Activated naive CD8-positive, alpha-beta T cell treated with anti-CD3 and anti-CD28 coated beads for 36 hours (primary cell): Measurements from ENCODE around the gene ADCY2. TPM values are rescaled to one million over a fixed set of nuclear protein-coding genes. Genes with fewer than 3 reads are reported as not detected.

Experiments
- DNase-seq: peaks from one replicate; pipeline ENCODE4 v3.0.0; 2021
- H3K27ac Mint-ChIP-seq: one replicate; pipeline ENCODE4 v1.8.0; 2022; ENCODE audit warnings: mild to moderate bottlenecking, moderate library complexity, mixed read lengths
- H3K27me3 Mint-ChIP-seq: one replicate; pipeline ENCODE4 v1.8.0; 2022; ENCODE audit warnings: mild to moderate bottlenecking, mixed read lengths
- H3K36me3 Mint-ChIP-seq: one replicate; pipeline ENCODE4 v1.8.0; 2021; ENCODE audit warnings: mild to moderate bottlenecking, mixed read lengths
- H3K4me1 Mint-ChIP-seq: one replicate; pipeline ENCODE4 v1.8.0; 2021; ENCODE audit warnings: mixed read lengths
- H3K4me3 Mint-ChIP-seq: one replicate; pipeline ENCODE4 v1.8.0; 2022; ENCODE audit warnings: mild to moderate bottlenecking, moderate library complexity, mixed read lengths
- H3K9me3 Mint-ChIP-seq: one replicate; pipeline ENCODE4 v1.8.0; 2022; ENCODE audit warnings: mixed read lengths
- total RNA-seq, 2 experiments: library from RNA; stranded (reverse); gene quantifications; one replicate each; pipeline ENCODE4 v1.2.3, GENCODE V29; 2021

ADCY2 gene
- total RNA-seq, 2 experiments from 2014 or later: not detected

DNA sequence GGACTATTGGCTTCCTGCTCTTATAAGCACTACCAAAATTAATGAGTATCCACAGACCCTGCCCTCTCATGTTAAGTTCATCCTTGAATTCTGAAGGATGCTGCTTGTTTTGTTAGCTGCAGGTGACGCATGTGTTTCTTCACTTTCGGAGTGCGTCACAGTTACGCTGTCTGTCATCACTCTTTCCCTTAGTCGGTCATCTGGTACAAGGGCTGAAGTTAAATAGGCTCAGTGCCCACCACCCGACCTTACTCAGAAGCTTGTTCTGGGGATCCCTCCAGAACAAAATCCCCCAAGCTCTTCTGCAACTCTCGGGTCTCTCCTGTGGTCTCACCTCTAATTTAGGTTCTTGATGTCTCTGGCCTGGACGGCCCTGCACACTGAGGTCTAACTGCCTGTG, 51.0 kb downstream of the ADCY2 start:
- DNase-seq: no peak
- no peak overlapping the region for H3K4me3 Mint-ChIP-seq
- H3K36me3 Mint-ChIP-seq: no peaks in the 10 kb centered on the region
- H3K27ac Mint-ChIP-seq: no peak overlapping the region
- H3K27me3 Mint-ChIP-seq: no peaks in the 10 kb centered on the region
- H3K4me1 Mint-ChIP-seq: no peaks in the 10 kb centered on the region
- H3K9me3 Mint-ChIP-seq: no peaks in the 10 kb centered on the region

DNA sequence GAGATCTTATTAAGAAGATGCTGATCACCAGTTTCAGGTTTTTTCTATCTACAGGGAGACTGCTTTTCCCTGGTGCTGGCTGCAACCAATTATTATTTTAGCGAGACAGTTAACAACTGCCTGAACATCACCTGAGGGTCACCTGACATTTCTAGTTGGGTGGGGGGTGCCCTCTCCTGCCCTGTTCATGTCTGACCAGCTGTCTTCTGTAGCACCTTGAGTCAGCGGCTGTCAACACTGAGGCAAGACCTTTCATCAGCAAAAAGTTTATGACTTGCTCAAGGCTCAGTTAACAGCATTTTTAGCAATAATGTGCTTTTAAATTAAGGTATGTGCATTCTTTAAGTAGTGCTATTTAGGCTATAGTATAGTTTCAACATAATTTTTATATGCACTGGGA, 58.0 kb downstream of the ADCY2 start:
- no peaks in the 10 kb centered on the region for H3K36me3 Mint-ChIP-seq
- no peak for DNase-seq
- H3K4me3 Mint-ChIP-seq: no peak overlapping the region
- H3K27ac Mint-ChIP-seq: no peak overlapping the region
- no peaks in the 10 kb centered on the region for H3K4me1 Mint-ChIP-seq
- peaks cover 2% of the 10 kb centered on the region for H3K9me3 Mint-ChIP-seq
- no peaks in the 10 kb centered on the region for H3K27me3 Mint-ChIP-seq

DNA sequence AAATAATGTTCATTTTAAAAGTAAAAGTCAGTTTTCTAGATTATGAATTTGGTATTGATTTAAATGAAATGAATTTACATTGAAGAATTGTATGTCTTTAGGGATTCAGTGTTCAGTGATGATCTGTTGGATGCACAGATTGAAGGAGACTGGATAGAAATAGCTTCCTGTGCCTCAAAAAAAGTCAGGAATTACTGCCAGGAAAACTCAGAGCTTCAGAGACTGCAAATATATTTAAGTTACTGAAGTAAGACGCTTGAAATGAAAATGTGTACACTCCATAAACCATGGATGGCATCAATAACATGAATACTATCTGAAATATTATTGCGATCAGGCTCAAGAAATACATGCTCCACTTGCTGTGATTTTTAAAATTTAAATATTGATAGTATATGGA, 60.3 kb downstream of the ADCY2 start:
- Mint-ChIP-seq H3K36me3 (no peaks in the 10 kb centered on the region), H3K4me3 (no peak overlapping the region), H3K27ac (no peak overlapping the region), H3K27me3 (no peaks in the 10 kb centered on the region), H3K4me1 (no peaks in the 10 kb centered on the region), H3K9me3 (peaks cover 2% of the 10 kb centered on the region)
- DNase-seq: no peak

DNA sequence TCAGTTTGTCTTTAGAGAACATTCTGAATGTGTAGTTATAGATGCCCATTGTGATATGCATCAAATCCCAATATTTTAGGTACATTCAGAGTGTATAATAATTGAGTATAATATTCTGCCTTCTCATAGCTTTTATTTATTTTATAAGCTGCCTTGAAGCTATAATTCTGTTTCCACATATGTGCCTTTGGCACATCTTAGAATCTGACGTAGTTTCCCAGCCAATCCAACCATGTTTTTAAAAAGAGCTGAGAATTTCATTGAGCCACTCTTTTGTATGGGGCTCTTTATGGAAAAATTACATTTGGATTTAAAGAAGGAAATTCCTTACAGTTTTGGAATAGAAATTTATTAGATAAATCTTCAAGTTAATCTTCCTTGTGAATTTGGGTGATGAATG, 65.4 kb downstream of the ADCY2 start:
- Mint-ChIP-seq H3K27ac (no peak overlapping the region), H3K27me3 (no peaks in the 10 kb centered on the region), H3K9me3 (no peaks in the 10 kb centered on the region), H3K4me1 (no peaks in the 10 kb centered on the region), H3K4me3 (no peak overlapping the region), H3K36me3 (no peaks in the 10 kb centered on the region)
- DNase-seq: no peak

DNA sequence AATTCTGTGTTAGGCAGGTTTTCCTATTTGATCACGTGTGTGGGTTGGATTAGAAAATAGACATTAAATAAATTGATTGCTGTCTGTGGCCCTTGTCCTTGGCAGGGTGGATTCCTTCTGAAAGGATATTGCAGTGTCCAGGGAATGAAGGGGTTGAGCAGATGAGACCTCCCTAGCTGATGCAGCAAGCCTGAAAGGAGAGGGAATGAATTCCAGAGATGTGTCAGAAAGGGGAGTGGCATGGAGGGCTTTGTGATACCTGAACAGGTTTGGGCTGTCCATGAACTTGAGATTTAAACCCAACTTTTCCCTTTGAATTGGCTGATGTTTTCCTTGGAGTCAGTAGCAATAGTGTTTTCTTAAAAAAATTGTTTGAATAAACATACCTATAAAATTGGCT, 66.8 kb downstream of the ADCY2 start:
- no peak overlapping the region for H3K4me3 Mint-ChIP-seq
- no peaks in the 10 kb centered on the region for H3K4me1 Mint-ChIP-seq
- no peaks in the 10 kb centered on the region for H3K36me3 Mint-ChIP-seq
- DNase-seq: no peak
- no peaks in the 10 kb centered on the region for H3K27me3 Mint-ChIP-seq
- H3K27ac Mint-ChIP-seq: no peak overlapping the region
- no peaks in the 10 kb centered on the region for H3K9me3 Mint-ChIP-seq

DNA sequence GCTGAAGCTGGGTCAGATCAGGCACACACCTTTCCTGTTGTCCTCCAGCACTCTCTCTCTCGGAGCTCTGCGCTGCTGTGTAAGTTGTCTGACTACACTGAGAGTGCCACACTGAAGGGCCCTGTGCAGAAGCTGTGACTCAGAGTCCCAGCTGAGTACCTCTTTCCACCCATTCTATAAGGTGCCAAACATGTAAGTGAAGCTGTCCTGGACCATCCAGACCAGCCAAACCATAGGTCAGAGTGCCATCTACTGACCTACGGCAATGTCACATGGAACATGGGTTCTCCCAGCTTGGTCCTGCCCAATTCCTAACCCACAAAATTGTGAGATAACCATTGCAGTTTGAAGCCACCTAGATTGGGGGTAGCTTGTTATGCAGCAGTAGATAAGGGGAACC, 68.2 kb downstream of the ADCY2 start:
- Mint-ChIP-seq H3K27me3 (peaks cover 4% of the 10 kb centered on the region), H3K4me3 (no peak overlapping the region), H3K27ac (no peak overlapping the region), H3K4me1 (no peaks in the 10 kb centered on the region), H3K9me3 (no peaks in the 10 kb centered on the region), H3K36me3 (no peaks in the 10 kb centered on the region)
- DNase-seq: no peak

DNA sequence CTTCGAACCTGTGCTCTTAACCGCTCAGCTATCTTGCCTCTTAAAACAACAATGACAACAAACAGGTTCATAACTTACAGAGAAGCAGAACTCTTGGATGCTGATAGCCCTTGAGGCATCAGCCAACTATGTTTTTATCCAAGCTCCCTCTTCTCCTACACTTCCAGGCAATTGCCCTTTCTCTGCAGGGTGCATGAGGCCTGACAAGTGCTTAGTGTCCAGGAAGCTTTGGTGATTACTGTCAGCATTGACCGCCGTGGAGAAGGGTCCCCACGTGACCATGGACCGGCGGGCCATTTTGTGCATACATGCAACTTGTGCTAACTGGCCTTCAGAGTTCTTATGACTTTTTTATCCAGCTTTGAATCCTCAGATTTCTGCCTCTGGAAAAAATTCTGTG, 71.2 kb downstream of the ADCY2 start:
- no peaks in the 10 kb centered on the region for H3K4me1 Mint-ChIP-seq
- H3K9me3 Mint-ChIP-seq: peaks cover 7% of the 10 kb centered on the region
- no peak overlapping the region for H3K4me3 Mint-ChIP-seq
- no peaks in the 10 kb centered on the region for H3K36me3 Mint-ChIP-seq
- no peak overlapping the region for H3K27ac Mint-ChIP-seq
- H3K27me3 Mint-ChIP-seq: peaks cover 4% of the 10 kb centered on the region
- no peak for DNase-seq

DNA sequence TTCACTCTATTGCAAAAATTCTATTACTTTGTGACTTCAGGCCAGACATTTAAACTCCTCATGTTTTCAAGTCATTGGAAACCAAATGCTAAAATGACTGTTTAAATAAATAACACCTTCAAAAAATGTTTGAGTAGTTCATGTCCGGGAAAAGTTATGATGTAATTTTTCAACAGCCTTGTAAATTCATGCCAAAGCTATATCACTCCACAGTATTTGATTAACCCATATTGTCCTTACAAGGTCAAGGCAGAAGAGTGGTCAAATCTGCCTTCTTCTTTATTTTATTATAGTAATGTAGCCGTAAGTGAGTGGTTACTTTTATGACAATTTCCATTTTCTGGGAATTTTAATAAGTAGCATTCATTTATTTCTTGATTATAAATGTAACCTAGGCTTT, 72.8 kb downstream of the ADCY2 start:
- Mint-ChIP-seq H3K36me3 (no peaks in the 10 kb centered on the region), H3K4me1 (no peaks in the 10 kb centered on the region), H3K4me3 (no peak overlapping the region), H3K27me3 (peaks cover 10% of the 10 kb centered on the region), H3K27ac (no peak overlapping the region), H3K9me3 (peaks cover 7% of the 10 kb centered on the region)
- no peak for DNase-seq

DNA sequence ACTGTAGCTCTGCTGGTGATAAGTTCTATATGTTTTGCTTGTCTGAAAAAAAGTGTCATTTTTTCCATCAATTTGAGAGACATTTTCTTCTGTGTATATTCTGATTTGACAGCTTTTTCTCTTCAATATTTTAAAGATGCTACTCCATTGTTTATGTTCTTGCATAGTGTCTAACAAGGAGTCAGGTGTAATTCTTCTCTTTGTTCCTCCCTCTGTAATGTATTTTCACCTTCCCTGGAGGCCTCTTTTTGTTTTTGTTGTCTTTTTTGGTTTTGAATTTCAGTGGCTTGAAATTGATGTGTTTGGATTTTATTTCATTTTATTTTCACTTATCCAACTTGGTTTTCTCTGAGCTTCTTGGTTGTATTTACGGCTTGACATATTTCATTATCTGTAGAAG, 75.8 kb downstream of the ADCY2 start:
- peaks cover 13% of the 10 kb centered on the region for H3K27me3 Mint-ChIP-seq
- no peaks in the 10 kb centered on the region for H3K36me3 Mint-ChIP-seq
- no peak overlapping the region for H3K27ac Mint-ChIP-seq
- peaks cover 7% of the 10 kb centered on the region for H3K9me3 Mint-ChIP-seq
- no peak overlapping the region for H3K4me3 Mint-ChIP-seq
- no peaks in the 10 kb centered on the region for H3K4me1 Mint-ChIP-seq
- no peak for DNase-seq

DNA sequence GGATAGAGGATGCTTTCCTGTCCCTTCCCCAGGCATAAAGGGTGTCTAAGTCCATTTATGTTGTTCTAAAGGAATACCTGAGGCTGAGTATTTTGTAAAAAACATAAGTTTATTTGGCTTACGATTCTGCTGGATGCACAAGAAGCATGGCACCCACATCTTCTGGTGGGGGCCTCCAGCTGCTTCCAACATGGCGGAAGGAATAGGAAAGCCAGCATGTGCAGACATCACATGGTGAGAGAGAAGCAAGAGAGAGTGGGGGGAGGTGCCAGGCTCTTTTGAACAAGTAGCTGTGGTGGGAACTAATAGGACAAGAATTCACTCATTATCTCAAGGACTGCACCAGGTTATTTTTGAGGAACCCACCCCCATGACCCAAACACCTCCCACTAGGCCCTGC, 77.2 kb downstream of the ADCY2 start:
- no peaks in the 10 kb centered on the region for H3K36me3 Mint-ChIP-seq
- peaks cover 10% of the 10 kb centered on the region for H3K27me3 Mint-ChIP-seq
- no peak for DNase-seq
- H3K4me3 Mint-ChIP-seq: no peak overlapping the region
- H3K4me1 Mint-ChIP-seq: no peaks in the 10 kb centered on the region
- no peak overlapping the region for H3K27ac Mint-ChIP-seq
- H3K9me3 Mint-ChIP-seq: peaks cover 7% of the 10 kb centered on the region

DNA sequence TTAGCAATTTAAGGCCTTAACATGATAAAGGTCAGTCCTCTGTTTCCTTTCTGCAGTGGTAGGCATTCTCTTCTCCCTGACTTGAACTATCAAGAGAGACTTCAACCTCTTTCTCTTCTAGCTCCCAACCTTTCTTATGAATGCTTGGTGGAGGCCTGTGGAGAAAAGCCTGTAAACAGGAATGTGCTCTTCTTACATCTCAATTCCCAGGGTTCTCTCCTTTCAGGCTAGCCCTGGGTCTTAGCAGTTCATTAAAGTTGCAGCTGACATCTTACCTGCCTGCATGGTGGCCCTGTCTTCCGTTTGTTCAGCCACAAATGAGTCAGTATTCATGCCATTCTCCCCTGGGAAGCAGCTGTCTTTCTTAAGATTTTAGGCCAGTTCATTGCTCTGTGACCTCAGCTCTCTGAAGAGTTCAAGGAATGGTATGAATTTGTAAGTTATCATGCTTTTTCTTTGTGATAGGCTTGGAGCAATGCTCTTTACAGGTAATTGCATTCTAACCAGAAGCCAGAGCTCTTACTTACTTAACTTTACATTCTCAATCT, 77.8 kb downstream of the ADCY2 start:
- no peaks in the 10 kb centered on the region for H3K36me3 Mint-ChIP-seq
- no peak for DNase-seq
- no peak overlapping the region for H3K27ac Mint-ChIP-seq
- H3K27me3 Mint-ChIP-seq: peaks cover 9% of the 10 kb centered on the region
- H3K9me3 Mint-ChIP-seq: peaks cover 7% of the 10 kb centered on the region
- H3K4me1 Mint-ChIP-seq: no peaks in the 10 kb centered on the region
- no peak overlapping the region for H3K4me3 Mint-ChIP-seq

DNA sequence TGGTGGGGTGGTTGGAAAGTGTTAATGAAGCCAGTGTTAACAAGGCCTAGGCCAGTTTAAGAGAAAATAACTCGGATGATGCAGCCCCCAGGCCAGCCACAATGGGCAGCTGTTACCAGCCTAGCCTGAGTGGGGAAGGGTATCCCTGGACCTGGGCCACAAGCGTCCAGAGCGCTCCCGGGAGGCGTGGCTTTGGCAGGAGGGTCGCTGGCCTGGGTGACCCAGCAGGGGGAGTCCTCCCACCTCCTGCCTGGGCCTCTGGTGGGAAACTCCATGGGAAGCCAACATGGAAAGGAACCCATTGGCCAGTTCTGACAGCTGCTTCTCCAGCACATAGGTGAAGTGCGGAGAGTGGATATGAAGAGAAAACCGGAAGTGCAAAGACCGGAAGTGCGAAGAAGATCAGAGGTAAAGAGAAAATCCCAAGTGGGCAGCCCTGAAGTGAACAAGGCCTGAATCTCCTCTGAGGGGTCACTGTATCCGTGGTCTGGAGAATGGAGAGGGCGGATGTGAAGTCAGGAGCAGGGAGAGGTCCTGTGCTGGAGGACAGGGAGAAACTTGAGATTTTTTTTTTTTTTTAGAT, 79.0 kb downstream of the ADCY2 start:
- H3K36me3 Mint-ChIP-seq: no peaks in the 10 kb centered on the region
- H3K4me3 Mint-ChIP-seq: no peak overlapping the region

DNA sequence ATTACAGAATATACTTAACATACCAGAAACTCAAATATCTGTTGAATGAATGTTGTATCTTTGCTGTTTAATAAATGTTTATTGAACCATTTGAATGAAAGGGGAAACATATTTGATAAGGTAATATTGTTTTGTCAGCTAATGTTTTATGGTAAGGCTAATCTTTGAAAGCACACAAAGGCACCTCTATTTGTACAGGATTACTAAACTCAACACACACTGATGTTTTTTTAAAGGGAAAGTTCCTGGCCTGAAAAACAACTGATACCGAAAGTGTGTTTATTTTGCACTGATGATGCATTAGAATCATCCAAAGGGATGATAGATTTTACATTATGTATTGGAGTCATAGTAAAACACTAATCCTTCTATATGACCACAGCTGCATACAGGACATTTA, 82.5 kb downstream of the ADCY2 start:
- H3K36me3 Mint-ChIP-seq: no peaks in the 10 kb centered on the region
- no peak overlapping the region for H3K4me3 Mint-ChIP-seq
- no peaks in the 10 kb centered on the region for H3K4me1 Mint-ChIP-seq
- H3K27me3 Mint-ChIP-seq: peaks cover 3% of the 10 kb centered on the region
- DNase-seq: no peak
- H3K27ac Mint-ChIP-seq: no peak overlapping the region
- H3K9me3 Mint-ChIP-seq: peaks cover 3% of the 10 kb centered on the region

More for the DNA sequence above, 79.0 kb downstream of the ADCY2 start:
- H3K27me3 Mint-ChIP-seq: peaks cover 9% of the 10 kb centered on the region
- no peaks in the 10 kb centered on the region for H3K4me1 Mint-ChIP-seq
- DNase-seq: no peak
- H3K9me3 Mint-ChIP-seq: peaks cover 7% of the 10 kb centered on the region
- H3K27ac Mint-ChIP-seq: no peak overlapping the region

DNA sequence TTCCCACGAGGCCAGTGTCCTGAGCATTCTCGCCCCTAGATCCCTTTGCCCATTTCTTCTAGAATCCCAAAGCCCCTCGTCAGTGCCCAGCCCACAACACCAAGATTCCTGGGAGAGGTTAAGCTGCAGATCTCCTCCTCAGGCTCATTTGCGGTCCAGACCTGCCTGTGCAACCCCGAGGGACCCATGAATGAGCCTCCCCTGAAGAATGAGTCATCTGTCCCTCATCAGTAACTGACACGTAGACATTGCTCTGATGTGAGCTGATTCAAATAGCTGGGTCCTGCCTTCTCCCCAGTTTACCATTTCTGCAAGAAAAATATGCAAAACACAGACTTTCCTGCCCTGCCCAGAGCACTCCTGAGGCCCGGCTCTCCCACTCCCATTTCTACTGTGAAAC, 92.8 kb downstream of the ADCY2 start:
- Mint-ChIP-seq H3K9me3 (peaks cover 5% of the 10 kb centered on the region), H3K4me1 (no peaks in the 10 kb centered on the region), H3K27me3 (no peaks in the 10 kb centered on the region), H3K4me3 (no peak overlapping the region), H3K36me3 (no peaks in the 10 kb centered on the region), H3K27ac (no peak overlapping the region)
- no peak for DNase-seq

DNA sequence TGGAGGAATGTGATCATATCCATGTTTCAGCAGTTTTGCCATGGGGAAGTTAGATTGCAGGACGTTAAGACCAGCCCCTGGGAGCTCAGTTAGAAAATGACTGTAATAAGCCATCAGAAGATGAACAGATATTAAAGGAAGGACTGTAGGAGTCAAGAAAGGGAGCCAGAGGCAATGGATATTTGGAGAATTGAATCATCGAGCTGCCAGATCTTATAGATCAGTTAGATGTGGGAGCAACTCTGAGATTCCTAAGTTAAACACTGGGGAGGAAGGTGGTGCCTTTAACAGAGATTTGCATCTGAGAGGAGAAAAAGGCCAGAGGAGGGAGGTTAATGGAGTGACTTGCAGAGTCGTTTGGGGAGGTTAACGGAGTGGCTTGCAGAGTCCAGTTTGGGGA, 96.4 kb downstream of the ADCY2 start:
- Mint-ChIP-seq H3K27ac (no peak overlapping the region), H3K4me3 (no peak overlapping the region), H3K9me3 (peaks cover 6% of the 10 kb centered on the region), H3K4me1 (no peaks in the 10 kb centered on the region), H3K36me3 (no peaks in the 10 kb centered on the region), H3K27me3 (no peaks in the 10 kb centered on the region)
- DNase-seq: no peak

DNA sequence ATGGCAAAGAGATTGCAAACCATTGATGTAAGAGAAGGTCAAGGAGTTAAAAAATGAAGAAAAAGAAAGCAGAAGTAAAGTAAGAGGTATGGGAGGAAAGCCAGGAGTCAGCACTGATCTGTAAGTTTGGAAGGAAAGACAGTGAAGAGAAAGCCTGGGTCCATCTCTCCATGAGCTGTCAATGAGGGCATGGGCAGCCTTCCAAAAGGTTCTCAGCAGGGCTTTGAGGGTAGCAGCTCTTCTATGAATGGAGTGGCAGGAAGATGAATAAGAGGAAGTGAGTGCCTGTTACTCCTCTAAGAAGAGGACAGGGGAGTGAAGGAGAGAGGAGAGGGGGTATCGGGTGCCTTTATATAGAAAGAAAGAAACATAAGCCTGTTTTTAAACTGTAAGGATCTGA, 97.1 kb downstream of the ADCY2 start:
- no peak overlapping the region for H3K4me3 Mint-ChIP-seq
- DNase-seq: no peak

More for the DNA sequence above, 97.1 kb downstream of the ADCY2 start:
- Mint-ChIP-seq H3K36me3 (no peaks in the 10 kb centered on the region), H3K4me1 (no peaks in the 10 kb centered on the region), H3K9me3 (peaks cover 7% of the 10 kb centered on the region), H3K27ac (no peak overlapping the region), H3K27me3 (no peaks in the 10 kb centered on the region)
